Left lung (tissue), 14 donors: ENCODE results near the gene FANCB. TPM values are rescaled to one million over a fixed set of nuclear protein-coding genes. Genes with fewer than 3 reads are reported as not detected.

Experiments used
- ATAC-seq: fragments of 200-7000 bp; cut with Tn5 transposase; one replicate; pipeline ENCODE4 v1.9.1; 2020; ENCODE audit warnings: moderate library complexity
- DNase-seq, 4 donors: peaks; one replicate each; pipeline ENCODE4 v3.0.0-alpha.2; 2013 to 2020
- H3K27ac ChIP-seq, 2 donors: fragments of 200-600 bp; sonication (generic) in 1 of 2; one replicate each; pipeline versions ENCODE4 v1.5.0 to v1.8.0; 2020 to 2021
- H3K27me3 ChIP-seq, 2 donors: fragments of 200-600 bp; sonication (generic) in 1 of 2; one replicate each; pipeline versions ENCODE4 v1.5.0 to v1.8.0; 2020 to 2021
- H3K36me3 ChIP-seq, 2 donors: fragments of 200-600 bp; sonication (generic) in 1 of 2; one replicate each; pipeline versions ENCODE4 v1.5.0 to v1.8.0; 2020 to 2021
- H3K4me1 ChIP-seq, 2 donors: fragments of 200-600 bp; one replicate each; pipeline ENCODE4 v1.8.0; 2021
- H3K4me3 ChIP-seq, 2 donors: fragments of 200-600 bp; sonication (generic) in 1 of 2; one replicate each; pipeline versions ENCODE4 v1.5.0 to v1.8.0; 2020 to 2021; ENCODE audit warnings: mild to moderate bottlenecking in 1 of 2
- H3K9me3 ChIP-seq, 2 donors: fragments of 200-600 bp; sonication (generic) in 1 of 2; one replicate each; pipeline versions ENCODE4 v1.5.0 to v1.8.0; 2020 to 2021
- CTCF ChIP-seq, 2 donors: fragments of 200-600 bp; sonication (generic) in 1 of 2; IDR thresholded peaks; one replicate each; pipeline versions ENCODE4 v1.5.0 to v1.8.0; 2021; ENCODE audit warnings: antibody characterized with exemption in 2 of 2
- intact Hi-C, 2 donors: fragments of 100-400 bp; cut with DNase I; formaldehyde crosslinking; loops; one replicate each; pipeline versions ENCODE4 v1.11.2 to v1.14.2; 2022
- long read RNA-seq, 12 donors: library from polyadenylated mRNA in 2 of 12; unstranded in 2 of 12; transcript quantifications; one replicate each; pipeline ENCODE4 v2.0.0 and lab custom pipeline, GENCODE V29; 2019 to 2026
- polyA plus RNA-seq, 6 donors: library from polyadenylated mRNA; unstranded; fragments of 120-200 nt; gene quantifications; one replicate each; pipeline ENCODE4 v1.2.1, GENCODE V29; 2013; ENCODE audit not compliant: insufficient read length in 6 of 6
- total RNA-seq, 2 donors: library from RNA; stranded (reverse); fragmentation: NEBNext Ultra II Directional; extraction: Animal tissue kit (Norgen Biotek cat#: 25700); gene quantifications; one replicate each; pipeline ENCODE4 v1.2.1, GENCODE V29; 2021
- donor health status: DM: no; HTN: yes; CAD: no.
- donor health status: DM: no; HTN: no; CAD: no.

Gene FANCB
- total RNA-seq (1 to 10 TPM; 2.5 to 2.6 TPM), polyA plus RNA-seq (1 to 10 TPM; 3.5 to 5.7 (median 4.5) TPM)
- long read RNA-seq, donor 1, partial matches to known transcripts: 0 of 1 reads
- long read RNA-seq, donor 1, other reads (novel, unspliced or antisense): 0 of 1 reads
- long read RNA-seq, donor 2: 0 reads
- long read RNA-seq, donor 3: 0 reads
- long read RNA-seq, donor 4: 0 reads
- long read RNA-seq, donor 5: 0 reads
- long read RNA-seq, donor 6: 0 reads
- long read RNA-seq, donor 7: 0 reads
- long read RNA-seq, donor 8: 0 reads
- long read RNA-seq, donor 9: 0 reads
- long read RNA-seq, donor 10: 0 reads
- long read RNA-seq, donor 11: 0 reads
- long read RNA-seq, donor 12: 0 reads

GRCh38 chrX:14872851-14873675 is at the start of gene FANCB, which contains the start of gene MOSPD2:
Gene FANCB, minus strand, starts transcription at chrX:14873069. Its CDS starts 7,559 bp downstream, at chrX:14865510.
Gene MOSPD2, plus strand, starts transcription at chrX:14873421. Its CDS starts 108 bp downstream, at chrX:14873529.
- Histone ChIP-seq H3K27ac (peak within 1 kb of the TSS; percentile 67 to 88), H3K4me3 (peak within 1 kb of the TSS; percentile 44 to 62), H3K27me3 (no peaks in the 10 kb centered on the region), H3K4me1 (peaks cover 0 to 25% of the 10 kb centered on the region in 2 donors), H3K36me3 (no peaks in the 10 kb centered on the region), H3K9me3 (no peaks in the 10 kb centered on the region)
- ATAC-seq (peak; percentile 99), DNase-seq (peak; percentile 89 to 98 (median 96))
- TF ChIP-seq CTCF (IDR thresholded peaks at IDR 0.05): no peak
- intact Hi-C loops: no loop called here

- no peak for TF ChIP-seq CTCF (IDR thresholded peaks at IDR 0.05)
- H3K4me3 ChIP-seq: no peak overlapping the region
- intact Hi-C loops: no loop called here
These were observed 49.6 kb upstream of the FANCB start for GRCh38 chrX:14922437-14922836.

GRCh38 chrX:14920196-14920595 is 47.3 kb upstream of the FANCB start:
- intact Hi-C loops: no loop called here
- TF ChIP-seq CTCF (IDR thresholded peaks at IDR 0.05): no peak
- Histone ChIP-seq H3K27me3 (no peaks in the 10 kb centered on the region), H3K4me1 (no peaks in the 10 kb centered on the region), H3K9me3 (no peaks in the 10 kb centered on the region), H3K4me3 (no peak overlapping the region), H3K36me3 (peaks cover 0 to 47% of the 10 kb centered on the region in 2 donors), H3K27ac (no peak overlapping the region)
- no peak for DNase-seq
- ATAC-seq: no peak

More at GRCh38 chrX:14922437-14922836, 49.6 kb upstream of the FANCB start:
- DNase-seq (no peak), ATAC-seq (no peak)
- H3K36me3 ChIP-seq: peaks cover 0 to 26% of the 10 kb centered on the region in 2 donors
- H3K9me3 ChIP-seq: no peaks in the 10 kb centered on the region
- no peaks in the 10 kb centered on the region for H3K4me1 ChIP-seq
- no peak overlapping the region for H3K27ac ChIP-seq
- H3K27me3 ChIP-seq: no peaks in the 10 kb centered on the region

GRCh38 chrX:14919407-14919806 is 46.5 kb upstream of the FANCB start:
- Histone ChIP-seq H3K27ac (no peak overlapping the region), H3K9me3 (no peaks in the 10 kb centered on the region), H3K4me1 (no peaks in the 10 kb centered on the region), H3K36me3 (peaks cover 0 to 47% of the 10 kb centered on the region in 2 donors), H3K27me3 (no peaks in the 10 kb centered on the region), H3K4me3 (no peak overlapping the region)
- ATAC-seq: no peak
- no peak for TF ChIP-seq CTCF (IDR thresholded peaks at IDR 0.05)
- DNase-seq: no peak
- intact Hi-C loops: no loop called here
